GM23338 (cell line): ENCODE data around the gene FOXL2.

Experiments used
- CTCF ChIP-seq, 2 experiments: fragments of 200-600 bp in 1 of 2; sonication (generic) in 1 of 2; conservative IDR thresholded peaks; 2 replicates each; pipeline versions ENCODE4 v1.5.1 to v1.6.1; 2016 to 2017; ENCODE audit warnings: antibody characterized with exemption in 2 of 2, low read depth in 2 of 2, mild to moderate bottlenecking in 2 of 2, moderate library complexity in 1 of 2
- ETS1 ChIP-seq: IDR thresholded peaks from 2 replicates; pipeline ENCODE4 v1.6.1; 2016; ENCODE audit warnings: antibody characterized with exemption
- EZH2 ChIP-seq: fragments of 200-600 bp; sonication (generic); IDR thresholded peaks from one replicate; pipeline ENCODE4 v1.8.0; 2017; ENCODE audit warnings: antibody characterized with exemption, mild to moderate bottlenecking, low read depth; ENCODE audit not compliant: unreplicated experiment
- POLR2AphosphoS5 ChIP-seq: IDR thresholded peaks from 2 replicates; pipeline ENCODE4 v1.6.1; 2016; ENCODE audit warnings: antibody characterized with exemption, low read depth
- REST ChIP-seq: IDR thresholded peaks from one replicate; pipeline ENCODE4 v1.6.1; 2018; ENCODE audit warnings: antibody characterized with exemption; ENCODE audit not compliant: unreplicated experiment
- ZNF331 ChIP-seq: fragments of 250-450 bp; sonication (Bioruptor Pico); IDR thresholded peaks from 2 replicates; pipeline ENCODE4 v1.5.0; 2020; ENCODE audit warnings: low read depth, mild to moderate bottlenecking, moderate library complexity

- TF ChIP-seq CTCF (conservative IDR thresholded peaks at IDR 0.05; ENCODE audit: low read depth in 2 of 2): no peak
- no peak for TF ChIP-seq POLR2AphosphoS5
- TF ChIP-seq ZNF331 (CRISPR knock-in tag): no peak
- no peak for TF ChIP-seq EZH2
- TF ChIP-seq ETS1: no peak
- TF ChIP-seq REST: no peak
Observed at GRCh38 chr3:138940446-138940845, 6.5 kb downstream of the FOXL2 start.
